Measurements from ENCODE around the gene STX3. TPM values are rescaled to one million over a fixed set of nuclear protein-coding genes. Genes with fewer than 3 reads are reported as not detected.

STX3 gene
- total and polyA plus RNA-seq, 2 of the 8 experiments (the other 6 are each of a cell fraction or from before 2014, with no cell fraction given), result 50.5 to 56.1 TPM

DNA sequence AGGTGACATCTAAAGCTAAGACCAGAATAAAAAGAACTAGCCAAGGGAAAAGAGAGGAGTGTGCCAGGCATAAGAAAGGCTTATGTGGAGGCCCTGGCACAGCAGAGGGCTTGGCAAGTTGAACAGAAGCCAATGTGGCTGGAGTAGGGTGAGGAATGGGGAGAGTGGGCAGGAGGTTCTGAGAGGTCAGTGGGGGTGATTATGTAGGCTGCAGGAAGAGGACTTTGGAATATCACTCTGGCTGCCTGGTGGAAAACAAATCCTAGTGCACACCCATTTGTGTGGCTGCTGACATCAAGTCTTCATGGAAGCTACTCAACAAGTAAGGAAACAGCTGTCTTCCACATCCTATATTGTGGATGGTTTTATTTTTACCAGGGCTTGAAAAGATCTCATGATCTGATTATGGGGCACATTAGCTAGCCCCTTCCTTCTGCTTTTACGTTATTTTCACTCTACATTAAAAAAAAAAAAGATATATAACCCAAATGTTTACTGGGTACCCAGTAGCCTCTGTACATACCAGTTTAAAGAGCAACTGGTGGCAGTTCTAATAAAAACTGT, 52.0 kb downstream of the STX3 start:
- Histone ChIP-seq H3K23ac (ENCODE audit: insufficient read length) (no peak overlapping the region), H4K20me1 (replicated peaks in 1 of 2; ENCODE audit: control insufficient read depth in 1 of 2, insufficient read depth in 2 of 2, low read length in 2 of 2) (peaks cover 0 to 3% of the 10 kb centered on the region in 2 experiments), H3K4ac (replicated peaks; ENCODE audit: insufficient read length, low read depth, low read length) (no peak overlapping the region), H2AK5ac (ENCODE audit: low read depth, low read length) (no peak overlapping the region), H3K79me2 (ENCODE audit: control insufficient read depth in 1 of 2, insufficient read depth in 2 of 2, low read length in 2 of 2) (peaks cover 0 to 11% of the 10 kb centered on the region in 2 experiments; a peak in 2 of 4 replicates), H3K14ac (ENCODE audit: insufficient read length) (no peak overlapping the region), H3K4me3 (ENCODE audit: extremely low read depth in 1 of 4, insufficient read depth in 2 of 4, low read depth in 3 of 4, low read length in 4 of 4) (no peak overlapping the region), H3K79me1 (ENCODE audit: low read depth, low read length) (0 out of 2 replicates have a peak, but pooled peaks cover 3% of the 10 kb centered on the region), H2BK20ac (ENCODE audit: low read length) (no peak overlapping the region), H4K5ac (ENCODE audit: insufficient read length, low read depth, low read length) (no peak overlapping the region), H2BK15ac (ENCODE audit: low read length) (no peak overlapping the region), H4K91ac (replicated peaks; ENCODE audit: insufficient read length, low read length) (no peak overlapping the region), H3K4me1 (replicated peaks in 1 of 4; ENCODE audit: control insufficient read depth in 3 of 4, insufficient read depth in 4 of 4, low read length in 3 of 4) (peaks cover 0 to 2% (median 0%) of the 10 kb centered on the region in 4 experiments; a peak in 2 of 7 replicates), H2BK5ac (ENCODE audit: low read depth, low read length) (no peak overlapping the region), H3K56ac (replicated peaks; ENCODE audit: insufficient read length, low read depth, low read length) (no peak overlapping the region), H4K8ac (ENCODE audit: extremely low read depth, insufficient read depth, low read length) (no peak overlapping the region), H3K4me2 (ENCODE audit: insufficient read depth in 1 of 2, low read depth in 2 of 2, low read length in 2 of 2) (no peak overlapping the region), H3K18ac (ENCODE audit: extremely low read depth, low read length) (no peak overlapping the region), H3K27ac (ENCODE audit: low read depth, low read length) (no peak overlapping the region), H2BK120ac (replicated peaks; ENCODE audit: low read depth, low read length) (no peak overlapping the region), H2BK12ac (ENCODE audit: low read depth, low read length) (no peak overlapping the region), H3K36me3 (ENCODE audit: control insufficient read depth in 2 of 4, insufficient read depth in 4 of 4, low read length in 3 of 4) (peaks cover 8 to 37% (median 30%) of the 10 kb centered on the region in 4 experiments), H3K27me3 (replicated peaks in 1 of 4; ENCODE audit: control insufficient read depth in 3 of 4, extremely low read depth in 1 of 4, insufficient read depth in 3 of 4, low read length in 3 of 4) (no peaks in the 10 kb centered on the region), H2AFZ (ENCODE audit: low read length) (no peak overlapping the region), H3K9ac (replicated peaks in 1 of 4; ENCODE audit: extremely low read depth in 1 of 4, low read depth in 3 of 4, low read length in 3 of 4) (no peak overlapping the region), H3K9me3 (ENCODE audit: insufficient read depth in 2 of 2, low read depth in 1 of 2, low read length in 1 of 2) (no peaks in the 10 kb centered on the region), H3K23me2 (ENCODE audit: low read depth, low read length) (0 out of 2 replicates have a peak, but pooled peaks cover 4% of the 10 kb centered on the region)
- ChIA-PET CTCF (ENCODE audit: partially characterized antibody) (interaction anchor here (1.3 to 4.6 kb wide), 2 partner anchors 11 to 52 kb away, joined by 4 to 23 read pairs; partner anchors contain the start of gene STX3), POLR2A (ENCODE audit: partially characterized antibody) (interaction anchor here (0.6 to 1.6 kb wide), 5 partner anchors 10 to 938 kb away, joined by 3 to 5 read pairs (median 3); no protein-coding TSS in a partner anchor)
- DNase-seq (ENCODE audit: low read depth in 1 of 2, low spot score in 2 of 2) (no peak), FAIRE-seq (no peak)
- 89% methylated on average over 1 of the region's 1 CpG; no CpG with 5 or more reads in 1 of the 2 experiments for WGBS, 2 experiments (ENCODE audit: extremely low coverage in 1 of 2, insufficient coverage in 1 of 2, insufficient read length in 1 of 2, insufficient replicate concordance in 2 of 2, low coverage in 1 of 2, low lambda C conversion rate in 2 of 2, missing lambda C conversion rate in 1 of 2)
- no peak for TF ChIP-seq NANOG (IDR thresholded peaks at IDR 0.05; ENCODE audit: insufficient read depth, low read depth, low read length, poor library complexity, severe bottlenecking)
- no peak for TF ChIP-seq ASH2L (IDR thresholded peaks at IDR 0.05; ENCODE audit: low read length)
- 0 out of 2 replicates have a peak, but pooled peaks have one; percentile 31 for TF ChIP-seq POLR2AphosphoS5 (IDR thresholded peaks at IDR 0.05; ENCODE audit: low read depth, low read length)
- TF ChIP-seq ZNF274 (IDR thresholded peaks at IDR 0.05; ENCODE audit: borderline replicate concordance, extremely low read depth, low read length), result no peak

Measured in H1 (cell line).